Duodenal mucosa (tissue), 2 donors: Measurements from ENCODE around the gene TAS2R10.
"Not testable (repeated sequence)": the region's sequence is repeated elsewhere in the genome, so short reads cannot be mapped to it uniquely, and the experiment has no call there.

Source experiments
- H3K27ac ChIP-seq: one replicate; pipeline ENCODE4 v1.7.0; 2013; ENCODE audit warnings: low read depth, low read length
- H3K27me3 ChIP-seq, 2 donors: one replicate each; pipeline ENCODE4 v1.7.0; 2013; ENCODE audit warnings: low read length in 2 of 2, control low read depth in 1 of 2; ENCODE audit not compliant: insufficient read depth in 2 of 2, control insufficient read depth in 1 of 2
- H3K36me3 ChIP-seq, 2 donors: one replicate each; pipeline ENCODE4 v1.7.0; 2013; ENCODE audit warnings: low read length in 2 of 2, control low read depth in 1 of 2; ENCODE audit not compliant: insufficient read depth in 2 of 2, control insufficient read depth in 1 of 2
- H3K4me1 ChIP-seq, 2 donors: one replicate each; pipeline ENCODE4 v1.7.0; 2013; ENCODE audit warnings: low read length in 2 of 2, control low read depth in 1 of 2; ENCODE audit not compliant: insufficient read depth in 2 of 2, control insufficient read depth in 1 of 2
- H3K4me3 ChIP-seq, 2 donors: one replicate each; pipeline ENCODE4 v1.7.0; 2013; ENCODE audit warnings: low read length in 2 of 2, low read depth in 1 of 2
- H3K9ac ChIP-seq, 2 donors: one replicate each; pipeline ENCODE4 v1.7.0; 2013; ENCODE audit warnings: low read length in 2 of 2, low read depth in 1 of 2
- H3K9me3 ChIP-seq, 2 donors: one replicate each; pipeline ENCODE4 v1.7.0; 2013; ENCODE audit warnings: low read length in 2 of 2, control low read depth in 1 of 2; ENCODE audit not compliant: control insufficient read depth in 1 of 2

The TAS2R10 gene

GRCh38 chr12:10791769-10792168, 34.4 kb downstream of the TAS2R10 start:
- not testable (repeated sequence) for H3K4me3 ChIP-seq, H3K36me3 ChIP-seq, H3K27me3 ChIP-seq, H3K9me3 ChIP-seq, H3K9ac ChIP-seq, H3K4me1 ChIP-seq, H3K27ac ChIP-seq

- H3K27ac ChIP-seq, result no peak overlapping the region
- H3K4me3 ChIP-seq, result no peak overlapping the region
- H3K9ac ChIP-seq, result no peak overlapping the region
- no peaks in the 10 kb centered on the region for H3K9me3 ChIP-seq
- H3K4me1 ChIP-seq, result no peaks in the 10 kb centered on the region
- H3K27me3 ChIP-seq, result no peaks in the 10 kb centered on the region
- no peaks in the 10 kb centered on the region for H3K36me3 ChIP-seq
Observed at GRCh38 chr12:10783252-10783651, 42.9 kb downstream of the TAS2R10 start.

DNA sequence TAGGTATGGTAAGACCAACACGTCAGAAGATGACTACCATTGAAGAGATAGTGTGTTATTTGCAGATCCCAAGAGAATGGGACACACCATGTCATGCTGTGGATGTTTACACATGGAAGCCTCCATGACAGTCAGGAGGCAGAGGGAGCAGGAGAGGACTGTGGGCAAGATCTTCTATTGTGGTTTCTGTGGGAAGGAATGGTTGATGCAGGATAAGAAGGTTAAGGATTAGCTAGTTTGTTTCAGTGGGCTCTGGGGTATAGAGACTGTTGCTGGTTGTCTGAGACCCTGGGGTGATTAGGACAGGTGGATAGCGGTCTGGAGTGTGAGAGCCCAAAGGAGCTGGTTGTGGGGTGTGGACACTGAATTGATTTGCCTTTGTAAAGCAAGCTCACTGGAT, 47.1 kb downstream of the TAS2R10 start:
- H3K27me3 ChIP-seq, result peaks cover 3 to 4% of the 10 kb centered on the region in 2 donors
- H3K27ac ChIP-seq, result no peak overlapping the region
- no peak overlapping the region for H3K9ac ChIP-seq
- H3K4me3 ChIP-seq, result no peak overlapping the region
- no peaks in the 10 kb centered on the region for H3K9me3 ChIP-seq
- no peaks in the 10 kb centered on the region for H3K36me3 ChIP-seq
- no peaks in the 10 kb centered on the region for H3K4me1 ChIP-seq
